ENCODE measurements around the gene TLR6.

The TLR6 gene

DNA sequence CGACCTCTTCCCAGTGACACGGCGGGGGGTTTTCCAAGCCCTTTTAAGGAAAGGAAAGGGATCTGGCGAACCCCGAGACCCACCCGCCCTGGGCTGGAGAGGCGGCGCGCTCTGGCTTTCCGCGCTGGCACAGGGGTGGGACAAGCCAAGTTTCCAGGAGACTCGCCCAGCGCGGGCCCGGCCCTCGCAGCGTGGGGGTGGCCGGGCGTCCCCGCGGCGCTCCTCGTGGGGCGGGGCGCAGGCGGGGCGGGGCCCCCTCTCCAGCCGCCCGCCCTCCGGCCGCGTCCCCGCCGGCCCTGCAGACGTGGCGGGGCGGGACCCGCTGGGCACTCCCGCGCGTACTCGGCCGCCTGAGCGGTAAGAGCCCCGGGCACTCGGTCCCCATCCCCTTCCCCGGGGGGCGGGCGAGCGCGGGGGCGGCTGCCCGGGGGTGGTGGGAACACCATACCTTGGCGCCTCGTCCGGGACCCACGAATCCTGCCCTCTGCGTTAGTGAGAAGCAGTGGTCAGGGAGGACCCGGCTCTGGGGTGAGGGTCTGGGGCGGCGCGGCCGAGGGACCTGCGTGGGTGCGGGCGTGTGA lies 11.0 kb upstream of the TLR6 start, which contains the start of gene FAM114A1:
TSS of gene FAM114A1 (plus strand) at position 329 of the 581 bp plus-strand sequence. CDS start 10,273 bp downstream, outside the sequence.
- Histone ChIP-seq H3K27ac (ENCODE audit: low read length) (peak within 1 kb of the TSS; percentile 95), H3K4me3 (ENCODE audit: low read depth in 1 of 2, low read length in 2 of 2) (peak within 1 kb of the TSS; percentile 70 to 83), H3K36me3 (ENCODE audit: control insufficient read depth in 1 of 2, insufficient read depth in 2 of 2, low read length in 2 of 2) (peaks cover 11 to 17% of the 10 kb centered on the region in 2 donors), H3K4me1 (ENCODE audit: control insufficient read depth in 1 of 2, insufficient read depth in 2 of 2, low read length in 2 of 2) (peaks cover 28 to 45% of the 10 kb centered on the region in 2 donors), H3K27me3 (ENCODE audit: low read depth, low read length) (no peaks in the 10 kb centered on the region), H3K9me3 (ENCODE audit: control insufficient read depth in 1 of 2, low read length in 2 of 2) (no peaks in the 10 kb centered on the region)

DNA sequence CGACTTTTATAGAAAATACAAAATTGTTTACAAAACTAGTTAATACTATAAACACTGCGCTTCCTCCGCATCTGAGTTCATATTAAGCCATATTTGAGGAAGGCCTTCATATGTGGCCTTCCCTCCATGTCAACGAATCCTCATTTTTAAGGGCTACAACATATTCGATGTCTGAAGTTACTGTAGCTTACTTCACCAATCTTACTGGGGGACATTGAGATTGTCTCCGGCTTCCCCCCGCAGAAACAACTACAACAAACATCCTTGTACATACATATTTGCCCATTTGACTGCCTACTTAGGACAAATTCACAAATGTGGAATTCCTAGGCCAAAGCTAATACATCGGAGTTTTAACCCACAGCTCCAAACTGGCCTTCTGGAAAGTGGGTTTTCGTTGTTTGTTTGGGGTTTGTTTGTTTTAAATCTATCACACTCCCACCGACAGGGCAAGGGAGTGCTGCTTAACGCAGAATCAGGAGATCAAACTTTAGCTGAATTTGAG lies 10.4 kb upstream of the TLR6 start:
- Histone ChIP-seq H3K27ac (ENCODE audit: low read length) (peak overlapping the region; percentile 95), H3K4me1 (ENCODE audit: control insufficient read depth in 1 of 2, insufficient read depth in 2 of 2, low read length in 2 of 2) (peaks cover 26 to 40% of the 10 kb centered on the region in 2 donors), H3K36me3 (ENCODE audit: control insufficient read depth in 1 of 2, insufficient read depth in 2 of 2, low read length in 2 of 2) (peaks cover 7 to 17% of the 10 kb centered on the region in 2 donors), H3K9me3 (ENCODE audit: control insufficient read depth in 1 of 2, low read length in 2 of 2) (no peaks in the 10 kb centered on the region), H3K4me3 (ENCODE audit: low read depth in 1 of 2, low read length in 2 of 2) (peak overlapping the region; percentile 49 to 76), H3K27me3 (ENCODE audit: low read depth, low read length) (no peaks in the 10 kb centered on the region)

DNA sequence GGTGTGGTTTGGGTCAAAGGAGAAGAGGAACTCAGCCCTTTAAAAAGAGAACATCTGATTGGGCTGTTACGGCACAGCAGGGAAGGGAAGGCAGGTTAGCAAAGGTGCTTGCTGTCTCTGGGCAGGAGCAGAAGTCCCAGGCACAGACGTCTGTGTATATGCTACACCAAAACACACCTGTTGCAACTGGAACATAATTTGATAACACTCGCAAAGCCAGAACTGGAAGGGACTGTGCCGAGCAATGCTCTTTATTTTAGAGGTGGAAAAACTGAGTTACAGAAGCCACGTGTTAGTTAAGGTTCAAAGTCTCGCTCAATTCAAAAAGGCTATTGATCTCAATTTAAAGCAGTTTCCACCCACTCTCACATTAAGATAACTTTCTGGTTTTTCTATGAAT lies 8.8 kb upstream of the TLR6 start:
- Histone ChIP-seq H3K36me3 (ENCODE audit: control insufficient read depth in 1 of 2, insufficient read depth in 2 of 2, low read length in 2 of 2) (peaks cover 3 to 17% of the 10 kb centered on the region in 2 donors), H3K4me1 (ENCODE audit: control insufficient read depth in 1 of 2, insufficient read depth in 2 of 2, low read length in 2 of 2) (peaks cover 23 to 27% of the 10 kb centered on the region in 2 donors), H3K4me3 (ENCODE audit: low read depth in 1 of 2, low read length in 2 of 2) (no peak overlapping the region), H3K27ac (ENCODE audit: low read length) (no peak overlapping the region), H3K9me3 (ENCODE audit: control insufficient read depth in 1 of 2, low read length in 2 of 2) (no peaks in the 10 kb centered on the region), H3K27me3 (ENCODE audit: low read depth, low read length) (no peaks in the 10 kb centered on the region)

DNA sequence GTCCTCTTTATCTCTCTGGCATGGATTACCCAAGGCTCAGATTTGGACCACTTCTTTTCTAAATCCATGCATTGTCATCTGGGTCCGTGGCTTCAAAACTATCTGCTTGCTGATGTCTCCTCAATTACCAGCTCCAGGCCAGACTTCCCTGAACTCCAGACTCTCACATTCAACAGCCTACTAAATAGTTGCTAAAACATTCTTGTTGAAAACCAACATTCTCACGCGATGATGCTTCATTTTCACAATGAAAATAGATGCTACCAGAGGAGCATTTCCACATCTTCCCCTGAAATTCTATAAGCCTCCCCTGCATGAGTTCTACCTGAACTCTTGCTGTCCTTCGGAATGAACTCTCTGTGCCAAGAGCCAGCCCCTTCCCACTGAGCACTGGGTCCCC lies 5.2 kb upstream of the TLR6 start:
- Histone ChIP-seq H3K4me3 (ENCODE audit: low read depth in 1 of 2, low read length in 2 of 2) (no peak overlapping the region), H3K36me3 (ENCODE audit: control insufficient read depth in 1 of 2, insufficient read depth in 2 of 2, low read length in 2 of 2) (no peaks in the 10 kb centered on the region), H3K27ac (ENCODE audit: low read length) (no peak overlapping the region), H3K27me3 (ENCODE audit: low read depth, low read length) (no peaks in the 10 kb centered on the region), H3K9me3 (ENCODE audit: control insufficient read depth in 1 of 2, low read length in 2 of 2) (no peaks in the 10 kb centered on the region), H3K4me1 (ENCODE audit: control insufficient read depth in 1 of 2, insufficient read depth in 2 of 2, low read length in 2 of 2) (peaks cover under 1 to 2% of the 10 kb centered on the region in 2 donors)

DNA sequence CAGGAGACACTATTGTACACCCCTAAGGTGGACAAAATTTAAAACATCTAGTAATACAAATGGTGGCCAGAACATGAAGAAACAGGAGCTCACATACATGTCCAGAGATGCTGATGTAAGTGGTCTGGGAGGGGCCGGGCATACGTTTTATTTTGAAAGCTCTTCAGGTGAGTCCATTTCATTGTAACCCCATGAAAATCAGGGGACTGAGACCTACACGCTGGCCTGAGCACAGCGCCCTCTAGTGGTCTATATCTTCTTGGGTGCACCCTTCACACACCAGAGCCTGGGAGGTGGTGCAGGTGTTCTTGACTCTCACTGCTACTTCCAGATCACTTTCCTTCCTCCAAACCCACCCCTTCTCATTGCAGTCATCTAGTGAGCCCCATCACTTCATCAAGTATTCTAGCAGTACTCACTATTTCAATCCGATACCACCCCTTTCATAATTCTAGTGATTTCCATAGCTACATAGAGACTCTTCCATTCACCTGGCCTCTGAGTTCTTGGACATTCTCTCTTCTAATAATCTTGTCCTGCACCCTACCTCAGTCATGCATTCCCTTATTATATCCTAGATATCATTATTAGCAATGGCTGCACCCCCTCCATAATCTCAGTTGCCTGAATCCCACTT lies 4.3 kb upstream of the TLR6 start:
- Histone ChIP-seq H3K9me3 (ENCODE audit: control insufficient read depth in 1 of 2, low read length in 2 of 2) (no peaks in the 10 kb centered on the region), H3K27me3 (ENCODE audit: low read depth, low read length) (no peaks in the 10 kb centered on the region), H3K27ac (ENCODE audit: low read length) (no peak overlapping the region), H3K4me3 (ENCODE audit: low read depth in 1 of 2, low read length in 2 of 2) (no peak overlapping the region), H3K4me1 (ENCODE audit: control insufficient read depth in 1 of 2, insufficient read depth in 2 of 2, low read length in 2 of 2) (no peaks in the 10 kb centered on the region), H3K36me3 (ENCODE audit: control insufficient read depth in 1 of 2, insufficient read depth in 2 of 2, low read length in 2 of 2) (no peaks in the 10 kb centered on the region)

DNA sequence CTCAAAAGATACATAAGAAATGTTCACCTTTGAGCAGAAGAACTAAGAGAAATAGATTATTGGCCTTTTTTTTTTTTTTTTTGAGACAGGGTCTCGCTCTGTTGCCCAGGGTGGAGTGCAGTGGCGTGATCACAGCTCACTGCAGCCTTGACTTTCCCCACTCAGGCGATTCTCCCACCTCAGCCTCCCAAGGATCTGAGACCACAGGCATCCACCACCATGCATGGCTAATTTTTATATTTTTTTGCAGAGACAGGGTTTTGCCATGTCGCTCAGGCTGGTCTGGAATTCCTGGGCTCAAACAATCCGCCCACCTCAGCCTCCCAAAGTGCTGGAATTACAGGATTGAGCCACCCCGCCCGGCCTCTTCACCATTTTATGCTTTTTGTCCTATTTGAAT lies 2.9 kb upstream of the TLR6 start:
- Histone ChIP-seq H3K27me3 (ENCODE audit: low read depth, low read length) (no peaks in the 10 kb centered on the region), H3K4me1 (ENCODE audit: control insufficient read depth in 1 of 2, insufficient read depth in 2 of 2, low read length in 2 of 2) (no peaks in the 10 kb centered on the region), H3K36me3 (ENCODE audit: control insufficient read depth in 1 of 2, insufficient read depth in 2 of 2, low read length in 2 of 2) (no peaks in the 10 kb centered on the region), H3K27ac (ENCODE audit: low read length) (no peak overlapping the region), H3K4me3 (ENCODE audit: low read depth in 1 of 2, low read length in 2 of 2) (no peak overlapping the region), H3K9me3 (ENCODE audit: control insufficient read depth in 1 of 2, low read length in 2 of 2) (no peaks in the 10 kb centered on the region)

DNA sequence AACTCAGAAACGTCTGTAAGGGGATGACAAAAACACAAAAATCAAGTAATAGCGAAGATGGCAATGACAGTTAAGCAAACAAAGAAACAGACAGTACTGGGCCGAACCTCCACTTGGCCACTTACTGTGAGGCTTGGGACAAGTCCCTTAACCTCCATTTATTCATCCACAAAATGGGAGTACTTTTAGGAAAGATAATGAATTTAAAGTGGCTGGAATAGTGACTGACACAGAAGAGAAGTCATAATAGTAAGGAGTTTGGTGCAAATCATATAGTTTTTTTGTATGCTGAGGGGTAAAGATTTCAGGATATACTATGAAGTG lies 1.4 kb upstream of the TLR6 start:
- Histone ChIP-seq H3K27me3 (ENCODE audit: low read depth, low read length) (no peaks in the 10 kb centered on the region), H3K4me1 (ENCODE audit: control insufficient read depth in 1 of 2, insufficient read depth in 2 of 2, low read length in 2 of 2) (no peaks in the 10 kb centered on the region), H3K9me3 (ENCODE audit: control insufficient read depth in 1 of 2, low read length in 2 of 2) (no peaks in the 10 kb centered on the region), H3K36me3 (ENCODE audit: control insufficient read depth in 1 of 2, insufficient read depth in 2 of 2, low read length in 2 of 2) (no peaks in the 10 kb centered on the region), H3K27ac (ENCODE audit: low read length) (peak overlapping the region; percentile 78), H3K4me3 (ENCODE audit: low read depth in 1 of 2, low read length in 2 of 2) (no peak overlapping the region)

DNA sequence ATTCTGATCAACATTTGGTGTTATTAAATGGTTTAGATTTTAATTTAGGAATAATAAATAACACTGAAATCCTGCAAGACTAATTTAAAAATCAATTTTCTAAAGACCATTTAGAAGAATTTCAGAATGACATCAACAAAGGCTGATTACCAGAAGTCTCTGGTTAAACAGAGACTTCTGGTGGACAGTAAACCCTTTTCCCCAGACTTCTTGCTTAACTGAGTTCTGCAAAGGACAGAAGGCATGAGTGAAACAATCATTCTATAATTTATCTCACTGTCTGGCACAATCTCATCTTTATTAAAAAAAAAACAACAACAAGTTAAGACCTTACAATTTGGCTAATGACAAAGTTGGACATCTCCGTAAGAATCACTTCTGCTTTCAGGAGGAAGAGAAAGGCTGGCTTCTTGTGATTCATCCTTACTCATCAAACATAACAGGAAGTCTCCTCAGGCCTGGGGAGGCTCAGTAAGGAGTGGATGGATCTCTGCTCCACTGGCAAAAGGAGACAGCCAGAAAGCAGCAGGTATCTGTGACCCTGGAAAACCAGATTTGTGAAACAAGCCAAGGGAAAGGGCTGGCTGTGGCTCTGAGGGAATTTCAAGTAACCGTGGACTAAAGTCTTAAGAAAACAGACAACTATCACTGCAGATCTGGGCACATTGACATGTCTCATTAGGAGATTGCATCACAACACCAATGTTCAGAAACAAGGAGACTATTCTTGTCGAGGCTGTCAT lies 908 bp upstream of the TLR6 start:
- Histone ChIP-seq H3K27ac (ENCODE audit: low read length) (peak overlapping the region; percentile 78), H3K27me3 (ENCODE audit: low read depth, low read length) (no peaks in the 10 kb centered on the region), H3K4me3 (ENCODE audit: low read depth in 1 of 2, low read length in 2 of 2) (no peak overlapping the region), H3K4me1 (ENCODE audit: control insufficient read depth in 1 of 2, insufficient read depth in 2 of 2, low read length in 2 of 2) (no peaks in the 10 kb centered on the region), H3K36me3 (ENCODE audit: control insufficient read depth in 1 of 2, insufficient read depth in 2 of 2, low read length in 2 of 2) (no peaks in the 10 kb centered on the region), H3K9me3 (ENCODE audit: control insufficient read depth in 1 of 2, low read length in 2 of 2) (no peaks in the 10 kb centered on the region)

DNA sequence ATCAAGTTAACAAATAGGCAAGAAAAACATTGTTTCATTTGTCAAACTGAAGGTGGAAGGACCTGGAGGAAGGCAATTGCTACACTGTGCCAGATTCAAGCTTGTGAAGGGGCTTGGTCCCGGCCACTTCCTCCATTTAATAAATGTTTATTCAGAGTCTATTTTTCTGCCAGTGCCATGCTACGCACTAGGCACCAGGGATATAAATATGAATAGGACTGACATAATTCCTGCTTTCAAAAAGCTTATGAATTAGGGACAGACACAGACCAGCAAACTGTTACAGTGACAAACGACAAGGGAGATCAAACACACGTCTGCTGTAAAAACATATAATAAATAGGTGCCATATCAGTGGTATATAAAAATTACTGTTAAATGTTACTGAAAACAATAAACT lies 571 bp downstream of the TLR6 start:
- peak overlapping the region; percentile 78 for H3K27ac ChIP-seq (ENCODE audit: low read length)
- H3K36me3 ChIP-seq (ENCODE audit: control insufficient read depth in 1 of 2, insufficient read depth in 2 of 2, low read length in 2 of 2) = no peaks in the 10 kb centered on the region
- H3K9me3 ChIP-seq (ENCODE audit: control insufficient read depth in 1 of 2, low read length in 2 of 2) = no peaks in the 10 kb centered on the region
- no peaks in the 10 kb centered on the region for H3K27me3 ChIP-seq (ENCODE audit: low read depth, low read length)
- H3K4me1 ChIP-seq (ENCODE audit: control insufficient read depth in 1 of 2, insufficient read depth in 2 of 2, low read length in 2 of 2) = no peaks in the 10 kb centered on the region
- peak overlapping the region; percentile 41 to 64 for H3K4me3 ChIP-seq (ENCODE audit: low read depth in 1 of 2, low read length in 2 of 2)

DNA sequence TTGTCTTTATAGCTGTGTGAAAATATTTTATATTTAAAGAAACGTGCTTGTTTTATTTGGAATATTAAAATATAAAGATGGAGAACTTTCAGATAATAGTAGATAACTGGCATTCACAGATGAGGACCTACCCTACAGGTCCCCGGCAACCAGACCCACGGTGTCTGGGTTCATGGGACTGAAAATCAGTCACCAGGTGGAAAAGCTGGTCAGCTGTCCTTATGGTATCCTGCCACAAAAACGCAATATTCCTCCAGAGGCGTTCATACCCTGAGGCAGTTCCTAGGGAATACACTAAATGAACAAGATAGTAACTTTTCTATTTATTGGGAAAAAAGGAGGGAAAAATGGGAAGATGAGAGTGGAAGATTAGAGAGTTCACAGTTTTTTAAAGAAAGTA lies 1.2 kb downstream of the TLR6 start:
- Histone ChIP-seq H3K9me3 (ENCODE audit: control insufficient read depth in 1 of 2, low read length in 2 of 2) (no peaks in the 10 kb centered on the region), H3K4me1 (ENCODE audit: control insufficient read depth in 1 of 2, insufficient read depth in 2 of 2, low read length in 2 of 2) (no peaks in the 10 kb centered on the region), H3K4me3 (ENCODE audit: low read depth in 1 of 2, low read length in 2 of 2) (peak overlapping the region in 1 of 2 donors; percentile 64), H3K36me3 (ENCODE audit: control insufficient read depth in 1 of 2, insufficient read depth in 2 of 2, low read length in 2 of 2) (no peaks in the 10 kb centered on the region), H3K27me3 (ENCODE audit: low read depth, low read length) (no peaks in the 10 kb centered on the region), H3K27ac (ENCODE audit: low read length) (peak overlapping the region; percentile 78)

DNA sequence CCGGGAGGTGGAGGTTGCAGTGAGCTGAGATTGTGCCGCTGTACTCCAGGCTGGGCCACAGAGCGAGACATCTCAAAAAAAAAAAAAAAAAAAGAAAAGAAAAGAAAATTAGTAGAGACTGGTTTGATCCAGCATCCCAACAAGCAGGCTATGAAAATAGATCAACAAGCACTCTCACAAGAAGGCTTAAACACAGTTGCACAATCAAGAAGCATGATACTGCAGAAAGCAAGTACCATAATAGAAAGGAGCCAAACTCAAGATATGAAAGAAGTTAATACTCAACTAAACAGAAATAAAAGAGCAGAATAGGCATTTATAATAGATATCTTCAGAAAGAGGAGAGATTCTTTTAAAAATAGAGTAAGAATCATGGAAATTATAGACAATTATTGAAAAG lies 10.6 kb downstream of the TLR6 start:
- no peak overlapping the region for H3K4me3 ChIP-seq (ENCODE audit: low read depth in 1 of 2, low read length in 2 of 2)
- H3K27me3 ChIP-seq (ENCODE audit: low read depth, low read length) = no peaks in the 10 kb centered on the region
- no peaks in the 10 kb centered on the region for H3K9me3 ChIP-seq (ENCODE audit: control insufficient read depth in 1 of 2, low read length in 2 of 2)
- H3K27ac ChIP-seq (ENCODE audit: low read length) = no peak overlapping the region
- H3K36me3 ChIP-seq (ENCODE audit: control insufficient read depth in 1 of 2, insufficient read depth in 2 of 2, low read length in 2 of 2) = no peaks in the 10 kb centered on the region
- H3K4me1 ChIP-seq (ENCODE audit: control insufficient read depth in 1 of 2, insufficient read depth in 2 of 2, low read length in 2 of 2) = no peaks in the 10 kb centered on the region
